Ramos (cell line): ENCODE data around the gene CLMN.
"Not testable (repeated sequence)": the region's sequence is repeated elsewhere in the genome, so short reads cannot be mapped to it uniquely, and the experiment has no call there.

Experiments
- in situ Hi-C: fragments of 300-500 bp; cut with MboI; formaldehyde crosslinking; loops from one replicate; pipeline ENCODE4 v1.14.3; 2022; ENCODE audit warnings: low sequenced_read_pairs; ENCODE audit not compliant: unreplicated experiment

The CLMN gene

DNA sequence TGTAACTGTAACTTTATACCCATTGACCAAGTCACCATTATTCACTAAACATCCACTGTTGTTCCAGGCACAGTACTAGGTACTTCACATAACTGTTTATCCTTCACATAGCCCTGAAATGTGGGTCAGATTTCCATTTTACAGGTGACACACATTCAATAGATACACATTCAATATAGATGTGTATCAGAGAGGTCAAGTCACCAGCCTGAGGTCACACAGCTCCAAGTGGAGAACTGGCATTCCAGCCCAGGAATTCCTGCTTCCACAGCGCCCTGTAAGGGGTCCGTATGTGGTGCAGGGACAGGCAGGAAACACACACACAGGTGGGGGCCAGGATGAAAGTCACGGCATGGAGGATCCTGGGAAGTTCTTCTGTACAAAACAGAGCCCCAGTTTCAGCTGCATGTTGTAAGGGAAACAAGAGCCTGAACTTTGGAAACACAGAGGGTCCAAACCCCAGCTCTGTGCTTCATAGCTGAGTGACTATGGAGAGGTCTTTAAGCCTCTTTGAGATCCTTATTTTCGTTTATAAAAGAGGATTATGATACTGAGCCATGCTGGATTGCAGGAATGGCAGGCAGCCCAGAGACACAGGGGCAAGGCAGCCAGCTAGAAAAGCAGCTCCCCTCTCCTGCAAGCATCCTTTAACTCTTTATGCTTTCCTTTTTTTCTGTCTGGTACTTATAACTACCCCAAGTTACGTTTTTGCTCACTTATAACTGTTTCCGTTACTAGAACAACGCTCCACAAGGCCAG is 112.1 kb downstream of the CLMN start:
- in situ Hi-C loops, result no loop called here

DNA sequence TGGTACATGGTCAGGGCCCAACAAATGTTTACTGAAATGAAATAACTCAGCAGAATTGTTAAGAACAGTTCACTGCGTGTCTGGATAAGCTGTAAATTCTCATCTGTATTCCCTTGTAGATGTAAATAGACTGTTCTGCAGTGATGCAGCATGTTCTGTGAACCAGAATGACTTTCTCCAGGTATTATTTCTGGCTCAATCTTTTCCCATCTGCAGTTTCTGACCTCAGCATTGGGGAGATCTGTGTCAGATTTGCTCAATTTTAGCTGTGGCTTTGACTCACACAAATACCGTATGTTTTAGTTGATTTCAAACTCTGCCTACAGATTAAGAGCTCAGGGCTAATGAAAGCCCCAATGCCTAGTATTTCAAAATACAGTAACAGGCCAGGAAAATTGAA is 113.2 kb downstream of the CLMN start:
- in situ Hi-C loops, result no loop called here

DNA sequence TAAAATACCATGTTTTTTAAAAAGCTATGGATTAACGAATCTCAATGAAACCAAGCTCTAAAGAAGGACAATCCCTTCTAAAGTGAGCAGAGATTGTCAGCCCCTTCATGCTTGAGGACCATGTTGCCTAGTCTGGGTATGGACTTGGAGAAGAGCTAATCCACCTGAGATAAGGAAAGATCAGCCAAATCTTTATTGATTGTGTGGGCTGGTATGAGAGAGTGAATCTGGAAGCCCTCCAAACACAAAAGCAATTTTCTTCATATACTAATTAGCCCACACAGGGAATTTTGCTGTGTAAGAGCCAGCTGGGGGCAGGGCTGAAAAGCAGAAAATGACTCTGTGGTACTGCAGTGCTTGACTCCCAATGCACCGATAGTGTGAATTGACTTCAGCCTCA is 115.0 kb downstream of the CLMN start:
- in situ Hi-C loops, result no loop called here

DNA sequence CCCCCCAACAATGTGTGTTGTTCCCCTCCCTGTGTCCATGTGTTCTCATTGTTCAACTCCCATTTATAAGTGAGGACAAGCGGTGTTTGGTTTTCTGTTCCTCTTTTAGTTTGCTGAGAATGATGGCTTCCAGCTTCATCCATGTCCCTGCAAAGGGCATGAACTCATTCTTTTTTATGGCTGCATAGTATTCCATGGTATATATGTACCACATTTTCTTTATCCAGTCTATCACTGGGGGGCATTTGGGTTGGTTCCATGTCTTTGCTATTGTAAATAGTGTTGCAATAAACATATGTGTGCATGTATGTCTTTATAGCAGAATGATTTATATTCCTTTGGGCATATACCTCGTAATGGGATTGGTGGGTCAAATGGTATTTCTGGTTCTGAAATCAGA is 118.0 kb downstream of the CLMN start:
- in situ Hi-C loops, result not testable (repeated sequence)

DNA sequence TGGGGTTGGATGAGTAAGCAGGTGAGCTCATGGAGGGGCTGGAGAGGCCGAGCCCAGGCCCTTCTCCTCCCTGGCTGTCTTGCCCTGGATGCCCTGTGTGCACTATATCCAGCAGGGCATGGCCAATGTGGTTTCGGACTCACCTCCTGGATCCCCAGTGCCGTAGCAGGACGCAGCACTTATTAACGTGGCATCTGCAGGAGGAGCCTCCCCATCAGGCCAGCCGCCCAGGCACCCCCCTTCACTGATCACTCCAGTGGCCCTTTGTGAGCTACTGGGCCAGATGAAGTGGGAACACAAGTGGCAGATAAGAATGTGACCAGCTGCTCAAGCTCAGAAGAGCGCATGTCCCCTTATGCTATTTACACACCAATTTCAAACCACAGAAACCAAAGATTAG is 119.3 kb downstream of the CLMN start:
- in situ Hi-C loops, result no loop called here

DNA sequence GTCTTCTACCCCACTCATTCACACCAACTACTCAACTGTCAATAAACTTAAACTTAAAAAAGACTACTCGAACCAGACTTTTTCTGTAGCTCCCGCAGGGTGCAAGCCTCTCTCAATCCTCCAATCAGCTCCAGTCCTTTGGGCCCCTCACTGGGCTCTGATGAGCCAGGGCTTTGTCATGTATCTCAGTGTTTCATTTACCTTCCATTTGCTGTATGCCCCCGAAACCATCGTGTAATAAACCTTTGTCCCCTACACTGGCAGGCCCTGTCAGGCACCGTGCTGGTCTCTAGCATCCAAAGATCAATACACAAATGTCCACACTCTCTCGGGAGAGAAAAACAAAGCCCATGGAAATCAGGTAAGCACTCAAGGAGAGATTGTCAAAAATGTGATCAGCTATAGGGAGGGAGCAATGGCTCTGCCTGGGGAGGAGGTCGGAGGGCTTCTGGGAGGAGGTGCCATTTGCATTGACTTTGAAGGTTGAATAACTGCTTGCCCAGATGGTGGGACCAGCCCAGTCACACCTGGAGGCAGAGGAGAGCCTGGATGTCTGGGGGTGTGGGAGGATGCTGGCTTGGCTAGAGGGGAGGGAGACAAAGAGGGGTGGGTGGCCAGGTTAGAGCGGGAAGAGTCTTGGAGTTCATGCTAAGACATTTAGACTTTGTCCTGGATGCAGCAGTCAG is 120.3 kb downstream of the CLMN start:
- in situ Hi-C loops, result loop anchor here (10.0 kb wide), 1 partner anchor 505 kb away; no protein-coding TSS in a partner anchor

DNA sequence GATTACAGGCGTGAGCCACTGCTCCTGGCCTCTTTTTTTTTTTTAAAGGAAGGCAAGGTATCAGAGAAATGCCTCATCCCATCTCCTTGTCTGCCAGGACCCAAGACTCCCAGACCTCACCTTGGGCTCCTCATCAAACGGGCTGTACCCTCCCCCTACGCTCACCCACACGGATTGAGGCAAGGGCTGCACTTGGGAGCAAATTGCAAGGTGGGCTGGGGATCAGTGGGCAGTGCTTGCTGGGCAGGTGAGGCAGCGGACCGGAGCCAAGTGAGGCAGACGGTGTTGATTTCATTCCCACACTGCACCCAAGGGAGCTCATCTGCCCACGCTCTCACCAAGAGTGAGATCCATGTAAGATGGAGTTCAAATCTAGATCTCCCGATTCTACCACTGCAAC is 121.4 kb downstream of the CLMN start:
- in situ Hi-C loops, result loop anchor here (10.0 kb wide), 1 partner anchor 504 kb away; no protein-coding TSS in a partner anchor

DNA sequence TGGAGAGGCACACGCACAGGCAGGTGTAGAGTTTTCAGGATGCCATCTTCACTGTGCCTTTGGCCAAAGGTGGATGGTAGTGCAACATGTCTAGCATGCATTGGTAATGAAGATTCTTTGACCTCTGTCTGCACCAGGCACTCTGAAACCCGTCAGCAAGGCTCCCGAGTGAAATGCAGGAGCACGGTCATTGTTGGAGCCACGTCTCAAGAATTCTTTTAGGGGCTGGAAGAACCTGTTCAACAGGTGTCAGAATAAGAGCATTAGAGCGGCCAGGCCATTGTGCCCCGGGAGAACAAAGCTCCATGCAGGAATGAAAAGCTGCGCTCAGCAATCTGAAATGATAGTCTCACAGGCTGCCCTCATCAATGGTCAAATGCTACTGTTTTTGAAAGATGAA is 122.2 kb downstream of the CLMN start:
- in situ Hi-C loops, result loop anchor here (10.0 kb wide), 1 partner anchor 503 kb away; no protein-coding TSS in a partner anchor

DNA sequence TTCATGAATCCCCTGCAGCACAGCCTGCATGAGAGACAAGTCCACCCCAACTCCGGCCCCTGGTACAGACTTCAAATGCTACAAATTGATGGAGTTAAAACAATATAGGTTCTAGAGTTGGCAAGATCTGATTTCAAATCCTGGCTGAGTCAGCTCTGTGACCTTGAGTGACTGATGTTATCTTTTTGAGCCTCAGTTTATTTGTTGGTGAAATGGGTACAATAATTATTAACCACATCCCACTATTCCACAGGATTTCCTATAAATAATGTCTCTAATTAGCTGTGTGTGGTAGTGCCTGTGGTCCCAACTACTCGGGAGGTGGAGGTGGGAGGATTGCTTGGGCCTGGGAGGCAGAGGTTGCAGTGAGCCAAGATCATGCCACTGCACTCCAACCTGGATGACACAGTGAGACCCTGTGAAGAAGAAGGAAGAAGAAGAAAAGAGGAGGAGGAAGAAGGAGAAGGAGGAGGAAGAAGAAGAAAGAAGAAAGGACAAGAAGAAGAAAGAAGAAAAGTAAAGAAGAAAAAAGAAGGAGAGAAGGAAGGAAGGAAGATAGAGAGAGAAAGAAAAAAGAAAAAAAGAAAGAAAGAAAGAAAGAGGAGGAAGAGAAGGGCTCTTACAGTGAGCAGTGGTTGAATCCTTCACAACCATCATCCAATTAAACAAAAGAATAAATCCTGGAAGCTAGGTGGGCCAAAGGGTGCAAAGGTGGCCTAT is 122.7 kb downstream of the CLMN start:
- in situ Hi-C loops, result loop anchor here (10.0 kb wide), 1 partner anchor 502 kb away; no protein-coding TSS in a partner anchor

DNA sequence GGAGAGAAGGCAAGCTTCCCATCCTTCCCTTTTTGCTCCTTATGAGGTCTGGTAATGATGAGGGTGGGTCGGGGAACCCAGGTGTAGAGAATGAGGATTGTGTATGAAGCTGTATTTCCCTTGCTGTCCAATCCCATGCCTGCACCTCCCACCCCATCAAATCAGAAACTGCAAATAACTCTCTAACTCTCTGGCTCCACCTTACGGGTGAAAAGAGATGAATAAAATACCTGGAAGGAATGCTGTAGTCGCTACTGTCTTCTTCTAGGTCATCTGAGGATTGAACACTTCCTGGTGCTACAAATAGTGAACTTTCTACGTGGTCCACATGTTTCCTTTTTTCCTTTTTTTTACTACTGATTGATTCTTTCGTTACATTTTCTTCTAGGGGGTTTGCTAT is 123.4 kb downstream of the CLMN start:
- in situ Hi-C loops, result loop anchor here (10.0 kb wide), 1 partner anchor 501 kb away; no protein-coding TSS in a partner anchor

DNA sequence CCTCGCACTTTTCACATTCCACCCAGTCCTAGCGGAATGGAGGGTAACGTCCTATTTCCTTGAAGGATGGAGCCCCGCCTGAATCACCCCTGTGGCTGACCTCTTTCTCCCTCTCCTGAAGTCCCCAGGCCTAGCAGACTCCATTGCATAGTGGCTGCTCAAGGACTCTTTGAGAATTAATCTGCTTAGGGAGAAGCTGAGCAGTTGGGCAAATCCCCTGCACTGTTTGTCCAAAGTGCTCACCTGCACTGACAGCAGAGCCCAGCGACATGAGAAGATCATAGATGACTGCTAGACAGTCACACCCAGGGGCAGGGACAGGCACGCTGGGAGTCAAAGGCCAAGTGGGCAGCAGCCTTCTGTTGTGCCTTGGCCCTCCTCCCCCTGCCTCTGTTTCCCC is 124.7 kb downstream of the CLMN start:
- in situ Hi-C loops, result loop anchor here (10.0 kb wide), 1 partner anchor 500 kb away; no protein-coding TSS in a partner anchor

DNA sequence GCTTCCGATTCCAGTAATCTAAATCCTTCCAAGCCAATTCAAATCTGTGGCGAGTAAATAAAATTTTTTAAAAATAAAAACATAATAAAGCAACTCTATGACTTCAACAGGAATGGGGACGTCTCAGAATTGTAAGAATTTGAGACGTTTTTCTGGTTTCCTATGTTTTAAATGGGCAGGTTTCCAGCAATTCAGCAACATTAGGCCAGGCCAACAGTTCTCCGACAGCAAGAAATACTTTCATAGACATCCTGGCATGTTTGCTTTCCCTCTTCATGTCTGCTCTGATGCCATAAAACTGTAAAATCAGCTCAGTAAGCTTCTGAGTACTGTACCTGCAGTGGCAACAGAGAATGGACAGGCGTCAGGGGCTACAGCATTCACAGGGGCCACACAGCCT is 126.6 kb downstream of the CLMN start:
- in situ Hi-C loops, result loop anchor here (10.0 kb wide), 1 partner anchor 498 kb away; no protein-coding TSS in a partner anchor

DNA sequence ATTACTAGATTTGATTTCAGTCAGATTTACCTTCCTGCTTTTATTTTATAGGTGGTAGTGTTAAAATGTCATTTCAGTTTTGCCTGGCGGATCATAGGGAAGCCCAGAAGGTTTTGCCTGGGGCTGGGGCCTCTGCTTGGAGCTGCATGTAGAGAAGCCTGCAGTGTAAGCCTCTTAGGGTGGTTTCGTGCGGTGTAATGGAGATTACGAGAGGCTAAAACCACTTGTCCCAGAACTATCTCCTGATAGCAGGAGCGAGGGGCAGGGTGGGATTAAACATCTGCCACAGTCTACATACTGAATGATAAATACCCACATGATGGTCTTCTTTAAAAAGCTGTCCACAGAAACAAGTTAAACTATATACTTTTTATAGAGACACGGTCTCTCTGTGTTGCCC is 127.4 kb downstream of the CLMN start:
- in situ Hi-C loops, result loop anchor here (10.0 kb wide), 1 partner anchor 498 kb away; no protein-coding TSS in a partner anchor

DNA sequence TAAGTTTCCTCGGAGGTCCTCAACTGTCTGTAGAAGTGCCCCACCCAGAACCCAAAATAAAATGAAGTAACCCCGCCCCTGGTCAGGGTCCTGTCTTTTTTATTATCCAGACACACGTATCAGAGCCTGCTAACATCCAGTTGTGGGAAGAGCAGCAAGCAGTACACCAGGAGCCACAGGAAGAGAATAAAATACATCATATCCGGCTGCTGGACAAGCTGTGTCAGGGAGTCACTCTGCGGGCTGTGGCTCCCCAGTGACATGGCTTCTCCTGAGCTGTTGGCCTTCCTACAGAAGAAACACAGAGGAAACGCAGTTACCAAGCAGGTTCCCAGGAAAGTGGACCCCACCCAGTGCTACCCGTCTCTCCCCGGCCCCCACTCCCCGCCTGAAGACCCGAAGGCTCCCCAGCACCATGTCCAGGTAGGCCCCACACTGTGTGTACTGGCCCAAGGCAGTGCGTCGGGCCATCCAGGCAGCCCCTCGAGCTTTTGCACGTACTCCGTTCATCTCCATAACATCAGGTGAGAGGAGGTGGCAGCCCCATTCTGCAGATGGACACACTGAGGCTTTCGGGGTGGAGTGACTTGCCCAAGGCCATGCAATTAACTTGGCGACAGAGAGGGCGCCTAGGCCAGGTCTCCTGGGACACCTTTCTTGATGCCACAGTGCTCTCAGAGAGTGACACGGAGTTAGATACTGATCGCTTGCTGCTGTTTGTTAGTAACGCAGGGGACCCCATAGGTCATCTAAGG is 128.1 kb downstream of the CLMN start:
- in situ Hi-C loops, result loop anchor here (10.0 kb wide), 1 partner anchor 497 kb away; no protein-coding TSS in a partner anchor

DNA sequence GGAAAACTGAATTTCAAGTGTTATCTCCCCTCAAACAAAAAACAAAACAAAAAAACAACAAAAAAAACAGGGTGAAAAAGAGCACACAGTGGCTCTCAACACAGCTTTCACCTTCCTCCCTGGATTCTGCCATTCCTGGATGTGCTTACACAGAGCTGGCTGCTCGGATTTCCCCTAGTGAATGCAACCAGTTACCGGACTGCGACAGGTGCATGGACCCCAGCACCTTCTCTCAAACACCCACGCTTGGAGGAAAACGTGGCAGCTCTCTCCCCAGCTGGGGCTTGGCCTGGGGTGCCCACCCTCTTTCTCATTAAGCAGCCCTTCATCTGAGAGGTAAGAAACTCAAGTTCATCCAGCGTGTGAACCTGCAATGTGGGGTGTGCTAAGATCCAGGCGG is 128.9 kb downstream of the CLMN start:
- in situ Hi-C loops, result loop anchor here (10.0 kb wide), 1 partner anchor 496 kb away; no protein-coding TSS in a partner anchor

DNA sequence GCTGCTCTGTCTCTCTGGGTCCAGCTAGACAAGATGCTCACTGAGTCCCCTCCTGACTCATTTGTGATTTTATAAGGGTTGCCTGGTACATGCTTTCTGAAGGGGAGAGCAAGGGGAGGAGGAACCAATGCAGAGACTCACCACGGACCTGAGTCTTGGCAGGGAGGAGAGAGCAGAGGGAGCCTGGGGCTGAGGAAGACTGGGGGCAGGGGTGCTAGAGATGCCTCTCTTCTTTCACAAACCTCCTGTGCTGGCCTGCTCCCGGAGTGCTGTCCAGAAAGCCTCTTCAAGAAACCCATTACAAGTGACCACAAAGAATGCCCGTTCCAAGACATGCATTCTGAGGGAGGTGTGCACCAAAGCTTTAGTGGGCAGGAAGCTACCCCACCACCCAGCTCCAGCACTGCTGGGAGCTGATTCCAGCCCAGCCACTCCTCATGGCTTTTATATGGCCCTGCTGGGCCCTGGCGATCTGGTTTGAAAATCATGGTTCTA is 129.3 kb downstream of the CLMN start:
- in situ Hi-C loops, result loop anchor here (10.0 kb wide), 1 partner anchor 496 kb away; no protein-coding TSS in a partner anchor

DNA sequence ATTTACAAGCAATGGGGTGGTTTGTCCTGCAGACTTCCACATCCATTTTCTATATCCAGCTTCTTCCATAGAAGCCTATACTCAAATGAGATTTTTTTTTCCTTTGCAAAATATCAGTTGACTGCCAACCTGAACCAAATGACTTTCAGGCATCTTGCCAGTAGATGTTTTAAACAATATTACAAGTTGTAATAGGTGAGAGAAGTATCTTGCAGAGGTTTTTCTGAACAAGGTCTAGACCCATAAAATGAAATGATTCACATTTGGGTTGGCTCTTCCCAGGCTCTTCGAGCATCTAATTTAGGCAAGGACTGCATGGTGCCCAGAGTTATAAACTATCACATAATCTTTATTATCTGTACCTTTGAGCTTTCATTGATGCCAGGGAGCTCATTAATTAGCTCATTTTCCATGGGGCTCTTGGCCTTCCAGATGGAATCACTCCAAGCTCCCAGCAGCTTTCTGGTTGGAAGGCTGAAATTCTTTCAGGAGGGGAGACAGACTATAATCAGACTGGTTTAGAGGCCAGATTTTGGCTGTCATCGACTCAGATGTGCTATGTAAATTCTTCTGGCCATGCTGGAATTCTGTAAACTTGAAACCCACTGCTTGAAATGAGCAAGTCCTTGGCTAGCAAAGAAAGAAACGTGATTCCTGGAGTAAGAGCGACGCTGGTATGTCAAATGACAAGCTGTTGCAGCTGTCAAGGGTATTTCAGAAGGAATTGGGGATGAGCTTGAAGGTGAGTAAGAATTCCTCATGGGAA is 130.2 kb downstream of the CLMN start:
- in situ Hi-C loops, result loop anchor here (10.0 kb wide), 1 partner anchor 495 kb away; no protein-coding TSS in a partner anchor

DNA sequence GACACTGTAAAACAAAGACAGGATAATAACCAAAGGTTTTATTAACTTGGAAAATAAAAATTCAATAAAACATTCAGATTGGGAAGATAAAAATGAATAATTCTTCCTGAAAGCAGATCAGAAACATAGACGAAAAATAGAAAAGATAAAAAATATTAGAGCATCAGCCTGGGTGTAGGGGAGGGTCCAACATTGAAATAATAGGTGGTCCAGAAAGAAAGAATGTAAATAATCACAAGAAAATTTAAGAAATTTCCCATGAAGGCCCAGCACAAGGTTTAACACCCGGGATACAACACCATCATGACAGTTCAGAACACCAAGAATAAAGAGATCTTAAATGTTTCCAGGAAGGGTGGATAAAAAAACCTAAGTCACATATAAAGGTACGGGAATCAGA is 131.3 kb downstream of the CLMN start:
- in situ Hi-C loops, result no loop called here
